H1 (cell line): ENCODE results near the gene S100P. TPM values are rescaled to one million over a fixed set of nuclear protein-coding genes. Genes with fewer than 3 reads are reported as not detected.

ENCODE experiments used
- CTCF ChIA-PET: fragments of 300-600 bp; sonication (Branson Sonifier 250); formaldehyde crosslinking; loops from one replicate; lab custom pipeline; 2021; ENCODE audit not compliant: partially characterized antibody; lab: Charles Lee
- POLR2A ChIA-PET: fragments of 300-600 bp; sonication (Branson Sonifier 250); formaldehyde crosslinking; loops from one replicate; lab custom pipeline; 2021; ENCODE audit warnings: inconsistent platforms; ENCODE audit not compliant: partially characterized antibody; lab: Charles Lee
- DNase-seq, 2 experiments: peaks; one replicate each; pipeline versions ENCODE4 v3.0.0 to v3.0.0-alpha.2; 2010 to 2022; ENCODE audit warnings: low spot score in 2 of 2, low read depth in 1 of 2, mixed read lengths in 1 of 2
- FAIRE-seq: peaks from 2 replicates; lab custom pipeline; 2011; peaks lifted over from hg19 to GRCh38; lab: Jason Lieb, UNC
- H2AFZ ChIP-seq: 2 replicates; pipeline ENCODE4 v1.8.1; 2012; ENCODE audit warnings: low read length, inconsistent platforms
- H2AK5ac ChIP-seq: 2 replicates; pipeline ENCODE4 v1.6.1; 2013; ENCODE audit warnings: low read depth, low read length
- H2BK120ac ChIP-seq: replicated peaks from 2 replicates; pipeline ENCODE3; 2013; ENCODE audit warnings: low read depth, low read length, inconsistent platforms
- H2BK12ac ChIP-seq: 2 replicates; pipeline ENCODE4 v1.6.1; 2013; ENCODE audit warnings: low read depth, low read length
- H2BK15ac ChIP-seq: 2 replicates; pipeline ENCODE4 v1.6.1; 2013; ENCODE audit warnings: low read length
- H2BK20ac ChIP-seq: 2 replicates; pipeline ENCODE4 v1.6.1; 2013; ENCODE audit warnings: low read length
- H2BK5ac ChIP-seq: 2 replicates; pipeline ENCODE4 v1.6.1; 2013; ENCODE audit warnings: low read depth, low read length
- H3K14ac ChIP-seq: 2 replicates; pipeline ENCODE4 v1.6.1; 2013; ENCODE audit warnings: inconsistent platforms; ENCODE audit not compliant: insufficient read length
- H3K18ac ChIP-seq: 2 replicates; pipeline ENCODE4 v1.6.1; 2013; ENCODE audit warnings: low read length; ENCODE audit errors: extremely low read depth
- H3K23ac ChIP-seq: 2 replicates; pipeline ENCODE4 v1.6.1; 2013; ENCODE audit warnings: inconsistent platforms; ENCODE audit not compliant: insufficient read length
- H3K23me2 ChIP-seq: 2 replicates; pipeline ENCODE4 v1.6.1; 2013; ENCODE audit warnings: low read depth, low read length
- H3K27ac ChIP-seq: 2 replicates; pipeline ENCODE4 v1.6.1; 2011; ENCODE audit warnings: low read depth, low read length, inconsistent platforms
- H3K27me3 ChIP-seq, 4 experiments: replicated peaks in 1 of 4; 1 replicate in 1 of 4; 2 replicates in 3 of 4; pipeline versions ENCODE4 v1.6.1 to v1.8.1; 2011 to 2013; ENCODE audit warnings: low read length in 3 of 4, mild to moderate bottlenecking in 3 of 4, inconsistent platforms in 2 of 4, mixed read lengths in 2 of 4, moderate library complexity in 1 of 4; ENCODE audit not compliant: control insufficient read depth in 3 of 4, insufficient read depth in 3 of 4; ENCODE audit errors: extremely low read depth in 1 of 4
- H3K36me3 ChIP-seq, 4 experiments: 2 replicates each; pipeline versions ENCODE4 v1.6.1 to v1.8.1; 2011 to 2013; ENCODE audit warnings: mild to moderate bottlenecking in 4 of 4, low read length in 3 of 4, moderate library complexity in 2 of 4, control low read depth in 1 of 4, inconsistent platforms in 1 of 4; ENCODE audit not compliant: insufficient read depth in 4 of 4, control insufficient read depth in 2 of 4
- H3K4ac ChIP-seq: replicated peaks from 2 replicates; pipeline ENCODE3; 2013; ENCODE audit warnings: low read length, low read depth, mixed read lengths, inconsistent platforms; ENCODE audit not compliant: insufficient read length
- H3K4me1 ChIP-seq, 4 experiments: replicated peaks in 1 of 4; 1 replicate in 1 of 4; 2 replicates in 3 of 4; pipeline versions ENCODE4 v1.6.1 to v1.8.1; 2011 to 2013; ENCODE audit warnings: low read length in 3 of 4, inconsistent platforms in 2 of 4, mixed read lengths in 1 of 4; ENCODE audit not compliant: insufficient read depth in 4 of 4, control insufficient read depth in 3 of 4
- H3K4me2 ChIP-seq, 2 experiments: 2 replicates each; pipeline versions ENCODE4 v1.6.1 to v1.8.1; 2011 to 2013; ENCODE audit warnings: low read depth in 2 of 2, low read length in 2 of 2, control low read depth in 1 of 2, inconsistent platforms in 1 of 2, mild to moderate bottlenecking in 1 of 2; ENCODE audit not compliant: insufficient read depth in 1 of 2
- H3K4me3 ChIP-seq, 4 experiments: fragments of 200-600, 300-600 bp in 1 of 4; sonication (generic), shearing (Covaris generic), sonication (Bioruptor Twin) in 1 of 4; 2 replicates each; pipeline versions ENCODE4 v1.5.1 to v1.8.1; 2011 to 2016; ENCODE audit warnings: low read length in 4 of 4, low read depth in 3 of 4, control low read depth in 2 of 4, inconsistent platforms in 2 of 4, mild to moderate bottlenecking in 2 of 4, mixed read lengths in 1 of 4, moderate library complexity in 1 of 4; ENCODE audit not compliant: insufficient read depth in 2 of 4; ENCODE audit errors: extremely low read depth in 1 of 4
- H3K56ac ChIP-seq: replicated peaks from 2 replicates; pipeline ENCODE3; 2013; ENCODE audit warnings: low read depth, mild to moderate bottlenecking, mixed read lengths, low read length, inconsistent platforms; ENCODE audit not compliant: insufficient read length
- H3K79me1 ChIP-seq: 2 replicates; pipeline ENCODE4 v1.6.1; 2013; ENCODE audit warnings: low read depth, low read length, control low read depth
- H3K79me2 ChIP-seq, 2 experiments: 2 replicates each; pipeline versions ENCODE4 v1.6.1 to v1.8.1; 2012 to 2013; ENCODE audit warnings: low read length in 2 of 2, mild to moderate bottlenecking in 2 of 2, inconsistent platforms in 1 of 2; ENCODE audit not compliant: insufficient read depth in 2 of 2, control insufficient read depth in 1 of 2
- H3K9ac ChIP-seq, 4 experiments: replicated peaks in 1 of 4; 1 replicate in 1 of 4; 2 replicates in 3 of 4; pipeline versions ENCODE4 v1.6.1 to v1.8.1; 2011 to 2013; ENCODE audit warnings: low read depth in 3 of 4, low read length in 3 of 4, control low read depth in 2 of 4, mild to moderate bottlenecking in 2 of 4, moderate library complexity in 2 of 4, inconsistent platforms in 1 of 4; ENCODE audit errors: extremely low read depth in 1 of 4
- H3K9me3 ChIP-seq, 2 experiments: 2 replicates each; pipeline versions ENCODE4 v1.6.1 to v1.8.1; 2012 to 2013; ENCODE audit warnings: mild to moderate bottlenecking in 2 of 2, moderate library complexity in 2 of 2, control low read depth in 1 of 2, inconsistent platforms in 1 of 2, low read depth in 1 of 2, low read length in 1 of 2, mixed read lengths in 1 of 2; ENCODE audit not compliant: insufficient read depth in 2 of 2
- H4K20me1 ChIP-seq, 2 experiments: replicated peaks in 1 of 2; 2 replicates each; pipeline versions ENCODE3 to v1.8.1; 2011 to 2013; ENCODE audit warnings: inconsistent platforms in 2 of 2, low read length in 2 of 2, mild to moderate bottlenecking in 1 of 2; ENCODE audit not compliant: insufficient read depth in 2 of 2, control insufficient read depth in 1 of 2
- H4K5ac ChIP-seq: 2 replicates; pipeline ENCODE4 v1.6.1; 2013; ENCODE audit warnings: low read length, low read depth, mixed read lengths, inconsistent platforms; ENCODE audit not compliant: insufficient read length
- H4K8ac ChIP-seq: 2 replicates; pipeline ENCODE4 v1.8.0; 2013; ENCODE audit warnings: mild to moderate bottlenecking, moderate library complexity, low read length, inconsistent platforms; ENCODE audit not compliant: insufficient read depth; ENCODE audit errors: extremely low read depth
- H4K91ac ChIP-seq: replicated peaks from 2 replicates; pipeline ENCODE3; 2013; ENCODE audit warnings: low read length, mixed read lengths, inconsistent platforms; ENCODE audit not compliant: insufficient read length
- CREB1 ChIP-seq: IDR thresholded peaks from 2 replicates; pipeline ENCODE4 v1.6.1; 2012; ENCODE audit warnings: inconsistent platforms
- EGR1 ChIP-seq: IDR thresholded peaks from 2 replicates; pipeline ENCODE4 v1.6.1; 2011; ENCODE audit warnings: low read depth, low read length, borderline replicate concordance
- FOSL1 ChIP-seq: IDR thresholded peaks from 2 replicates; pipeline ENCODE4 v1.6.1; 2011; ENCODE audit warnings: mild to moderate bottlenecking, low read depth, low read length, moderate library complexity; ENCODE audit not compliant: insufficient read depth
- HDAC2 ChIP-seq, 2 experiments: fragments of 300-600 bp in 1 of 2; sonication (generic) in 1 of 2; IDR thresholded peaks; 2 replicates each; pipeline ENCODE4 v1.6.1; 2011 to 2012; ENCODE audit warnings: low read depth in 2 of 2, low read length in 2 of 2, mild to moderate bottlenecking in 2 of 2, moderate library complexity in 2 of 2, borderline replicate concordance in 1 of 2, inconsistent platforms in 1 of 2
- KDM5A ChIP-seq: fragments of 200-600 bp; IDR thresholded peaks from 2 replicates; pipeline ENCODE4 v1.7.1; 2012; ENCODE audit warnings: mild to moderate bottlenecking, low read length, inconsistent platforms, mixed read lengths
- POLR2A ChIP-seq, 2 experiments: IDR thresholded peaks; 1 replicate in 1 of 2; 2 replicates in 1 of 2; pipeline ENCODE4 v1.6.1; 2011; ENCODE audit warnings: low read depth in 2 of 2, low read length in 2 of 2, mild to moderate bottlenecking in 2 of 2; ENCODE audit errors: control extremely low read depth in 1 of 2
- RNF2 ChIP-seq: fragments of 200-900, 300-1000 bp; sonication (generic); IDR thresholded peaks from 2 replicates; pipeline ENCODE4 v1.7.1; 2016; ENCODE audit warnings: borderline replicate concordance, low read depth, mild to moderate bottlenecking, antibody characterized with exemption, low read length; ENCODE audit not compliant: poor library complexity, severe bottlenecking; ENCODE audit errors: missing control alignments
- SIN3A ChIP-seq, 2 experiments: IDR thresholded peaks in 1 of 2; conservative IDR thresholded peaks in 1 of 2; 2 replicates each; pipeline ENCODE4 v1.6.1; 2011 to 2012; ENCODE audit warnings: low read length in 2 of 2, improper control_type of control experiment in 1 of 2, low read depth in 1 of 2, mild to moderate bottlenecking in 1 of 2
- SIX5 ChIP-seq: IDR thresholded peaks from 2 replicates; pipeline ENCODE4 v1.6.1; 2011; ENCODE audit warnings: mild to moderate bottlenecking, low read depth, low read length
- TAF1 ChIP-seq: IDR thresholded peaks from 2 replicates; pipeline ENCODE4 v1.6.1; 2011; ENCODE audit warnings: mild to moderate bottlenecking, low read depth, low read length
- TEAD4 ChIP-seq: IDR thresholded peaks from 2 replicates; pipeline ENCODE4 v1.6.1; 2012; ENCODE audit warnings: low read depth, low read length, inconsistent platforms, mixed read lengths
- WGBS, 2 experiments: shearing (Covaris generic) in 1 of 2; methylation state at CpG; one replicate each; pipeline versions ENCODE4 v1.1.6 to v1.1.7; 2013 to 2015; ENCODE audit warnings: low lambda C conversion rate in 2 of 2, mixed read lengths in 2 of 2, inconsistent platforms in 1 of 2, low coverage in 1 of 2, missing lambda C conversion rate in 1 of 2; ENCODE audit not compliant: insufficient replicate concordance in 2 of 2, insufficient coverage in 1 of 2, insufficient read length in 1 of 2; ENCODE audit errors: extremely low coverage in 1 of 2, missing lambda C conversion rate in 1 of 2; 5-methylcytosine and 5-hydroxymethylcytosine counted together
- polyA plus RNA-seq, 7 experiments: library from polyadenylated mRNA; depleted of rRNA in 3 of 7; stranded (reverse) in 5 of 7; unstranded in 2 of 7; fragments of >200 nt in 5 of 7; fragments of 200-250 nt in 2 of 7; gene quantifications; 1 replicate in 5 of 7; 2 replicates in 1 of 7; 4 replicates in 1 of 7; pipeline versions ENCODE4 v1.2.1 to v1.2.3, GENCODE V29; 2011 to 2013; ENCODE audit warnings: missing spikeins in 2 of 7, mixed read lengths in 2 of 7
- total RNA-seq: library from RNA; stranded (reverse); fragmentation: NEBNext Ultra II Directional; extraction: Animal tissue kit (Norgen Biotek cat#: 25700); gene quantifications from 2 replicates; pipeline ENCODE4 v1.2.1, GENCODE V29; 2021

Gene S100P
- total and polyA plus RNA-seq, 2 of the 8 experiments (the other 6 are each of a cell fraction or from before 2014, with no cell fraction given): not detected

DNA sequence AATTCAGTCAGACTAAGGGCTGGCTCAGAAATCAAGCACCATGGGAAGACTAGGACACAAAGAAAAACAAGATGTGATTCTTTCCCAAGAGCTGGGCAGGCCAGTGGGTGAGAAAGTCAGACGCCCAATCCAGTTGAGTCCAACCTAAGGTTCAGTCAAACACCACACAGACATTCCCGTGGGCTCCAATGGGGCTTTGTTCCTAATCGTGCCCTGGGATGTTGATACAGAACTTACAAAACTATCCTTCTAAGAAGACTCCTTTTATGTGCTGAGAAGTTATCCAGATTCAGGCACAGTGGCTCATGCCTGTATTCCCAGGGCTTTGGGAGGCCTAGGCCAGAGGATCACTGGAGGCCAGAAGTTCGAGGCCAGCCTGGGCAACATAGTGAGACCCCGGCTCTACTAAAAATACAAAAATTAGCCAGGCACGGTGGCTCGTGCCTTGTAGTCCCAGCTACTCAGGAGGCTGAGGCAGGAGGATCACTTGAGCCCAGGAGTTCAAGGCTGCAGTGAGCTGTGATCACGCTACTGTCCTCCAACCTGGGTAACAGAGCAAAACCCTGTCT is 26.0 kb downstream of the S100P start:
- Histone ChIP-seq H2BK5ac (no peak overlapping the region), H3K9ac (no peak overlapping the region), H3K36me3 (no peaks in the 10 kb centered on the region), H2BK20ac (no peak overlapping the region), H3K9me3 (no peaks in the 10 kb centered on the region), H2BK15ac (no peak overlapping the region), H3K56ac (no peak overlapping the region), H4K5ac (no peak overlapping the region), H4K8ac (no peak overlapping the region), H3K27ac (no peak overlapping the region), H3K79me2 (peaks cover 0 to 20% of the 10 kb centered on the region in 2 experiments; a peak in 2 of 4 replicates), H3K79me1 (peaks cover 5% of the 10 kb centered on the region), H3K23ac (no peak overlapping the region), H3K14ac (no peak overlapping the region), H2AFZ (no peak overlapping the region), H3K4me3 (no peak overlapping the region), H3K4me1 (peaks cover 0 to 4% (median 0%) of the 10 kb centered on the region in 4 experiments; a peak in 2 of 7 replicates), H2BK120ac (no peak overlapping the region), H3K4me2 (no peak overlapping the region), H2AK5ac (no peak overlapping the region), H3K18ac (no peak overlapping the region), H3K23me2 (peaks cover 6% of the 10 kb centered on the region), H4K20me1 (peaks cover 3% of the 10 kb centered on the region in 2 experiments), H2BK12ac (no peak overlapping the region), H3K4ac (no peak overlapping the region), H4K91ac (no peak overlapping the region), H3K27me3 (no peaks in the 10 kb centered on the region; a peak in 2 of 7 replicates)
- no peak for FAIRE-seq
- POLR2A ChIA-PET: interaction anchor here (1.0 kb wide), 2 partner anchors 154 to 189 kb away, joined by 3 to 6 read pairs; no protein-coding TSS in a partner anchor
- no peak for DNase-seq
- 90% methylated on average over 8 of the region's 8 CpGs; no CpG with 5 or more reads in 1 of the 2 experiments for WGBS, 2 experiments
- CTCF ChIA-PET: interaction anchor here (0.9 to 11.1 kb wide), 15 partner anchors 10 to 625 kb away, joined by 3 to 182 read pairs (median 4); no protein-coding TSS in a partner anchor
- TF ChIP-seq HDAC2 (IDR thresholded peaks at IDR 0.05; ENCODE audit: borderline replicate concordance in 1 of 2, low read depth in 2 of 2, low read length in 2 of 2) (no peak), CREB1 (no peak), TEAD4 (no peak), RNF2 (no peak), FOSL1 (no peak), SIN3A (conservative IDR thresholded peaks at IDR 0.05 in 1 of 2, IDR thresholded peaks at IDR 0.05 in 1 of 2; ENCODE audit: low read depth in 1 of 2, low read length in 2 of 2) (no peak), POLR2A (IDR thresholded peaks at IDR 0.05; ENCODE audit: control extremely low read depth in 1 of 2, low read depth in 2 of 2, low read length in 2 of 2) (no peak), EGR1 (no peak), KDM5A (no peak), SIX5 (no peak), TAF1 (no peak)
